Endothelial cell of umbilical vein (primary cell): ENCODE data around the gene IL33. TPM values are rescaled to one million over a fixed set of nuclear protein-coding genes. Genes with fewer than 3 reads are reported as not detected.

Experiments used
- BruUV-seq: library from RNA; stranded (reverse); fragments of 400-500 nt; replicated peaks from 2 replicates; lab custom pipeline; 2021; lab: Mats Ljungman, UMichigan
- CTCF ChIA-PET: fragments of 300-600, 350-600 bp; sonication (Branson Sonifier 250); formaldehyde crosslinking; loops from one replicate; lab custom pipeline; 2021; ENCODE audit warnings: antibody characterized with exemption, inconsistent platforms; lab: Charles Lee
- POLR2A ChIA-PET: fragments of 300-600, 350-600 bp; sonication (Branson Sonifier 250); formaldehyde crosslinking; loops from one replicate; lab custom pipeline; 2021; ENCODE audit warnings: antibody characterized with exemption, inconsistent platforms; lab: Charles Lee
- DNase-seq: peaks from one replicate; pipeline ENCODE4 v3.0.0-alpha.2; 2011; ENCODE audit warnings: low read depth, low spot score
- FAIRE-seq: peaks from 2 replicates; lab custom pipeline; 2011; peaks lifted over from hg19 to GRCh38; lab: Jason Lieb, UNC
- H2AFZ ChIP-seq: 2 replicates; pipeline ENCODE4 v1.6.0; 2012; ENCODE audit warnings: low read depth, low read length, control low read depth, inconsistent platforms
- H3K27ac ChIP-seq: 2 replicates; pipeline ENCODE4 v1.5.1; 2011; ENCODE audit warnings: low read depth, mild to moderate bottlenecking, control low read depth, low read length, moderate library complexity; ENCODE audit not compliant: insufficient read depth
- H3K27me3 ChIP-seq, 2 experiments: 2 replicates each; pipeline versions ENCODE4 v1.6.0 to v1.6.1; 2011; ENCODE audit warnings: low read length in 2 of 2, mixed read lengths in 1 of 2; ENCODE audit not compliant: control insufficient read depth in 2 of 2, insufficient read depth in 2 of 2
- H3K36me3 ChIP-seq, 2 experiments: 2 replicates in 1 of 2; 3 replicates in 1 of 2; pipeline ENCODE4 v1.5.1; 2011; ENCODE audit warnings: low read length in 2 of 2, mild to moderate bottlenecking in 1 of 2, moderate library complexity in 1 of 2; ENCODE audit not compliant: control insufficient read depth in 2 of 2, insufficient read depth in 2 of 2; ENCODE audit errors: extremely low read depth in 1 of 2
- H3K4me1 ChIP-seq: 3 replicates; pipeline ENCODE4 v1.5.1; 2011; ENCODE audit warnings: mild to moderate bottlenecking, low read length; ENCODE audit not compliant: control insufficient read depth, insufficient read depth; ENCODE audit errors: extremely low read depth
- H3K4me2 ChIP-seq: 2 replicates; pipeline ENCODE4 v1.6.1; 2011; ENCODE audit warnings: low read length, control low read depth, mixed read lengths; ENCODE audit not compliant: insufficient read depth
- H3K4me3 ChIP-seq, 3 experiments: fragments of 200-600 bp in 1 of 3; sonication (generic), shearing (Covaris generic) in 1 of 3; replicated peaks in 1 of 3; 2 replicates each; pipeline ENCODE4 v1.5.1; 2011 to 2016; ENCODE audit warnings: control low read depth in 3 of 3, low read length in 3 of 3, mild to moderate bottlenecking in 2 of 3, inconsistent platforms in 1 of 3, low read depth in 1 of 3, moderate library complexity in 1 of 3; ENCODE audit not compliant: insufficient read depth in 1 of 3
- H3K79me2 ChIP-seq: 2 replicates; pipeline ENCODE4 v1.6.0; 2012; ENCODE audit warnings: low read length, inconsistent platforms; ENCODE audit not compliant: control insufficient read depth, insufficient read depth
- H3K9ac ChIP-seq: replicated peaks from 2 replicates; pipeline ENCODE3; 2011; ENCODE audit warnings: low read length, control low read depth; ENCODE audit not compliant: insufficient read depth; ENCODE audit errors: extremely low read depth
- H3K9me1 ChIP-seq: replicated peaks from 3 replicates; pipeline ENCODE4 v1.6.0; 2011; ENCODE audit warnings: mild to moderate bottlenecking, low read length; ENCODE audit not compliant: control insufficient read depth, insufficient read depth; ENCODE audit errors: extremely low read depth
- H3K9me3 ChIP-seq: replicated peaks from 2 replicates; pipeline ENCODE4 v1.5.1; 2012; ENCODE audit warnings: low read length, inconsistent platforms; ENCODE audit not compliant: control insufficient read depth, insufficient read depth
- H4K20me1 ChIP-seq: replicated peaks from 2 replicates; pipeline ENCODE3; 2011; ENCODE audit warnings: mild to moderate bottlenecking, low read length; ENCODE audit not compliant: control insufficient read depth, insufficient read depth; ENCODE audit errors: extremely low read depth
- CTCF ChIP-seq, 2 donors: IDR thresholded peaks; 1 replicate in 1 of 2; 2 replicates in 1 of 2; pipeline ENCODE4 v1.5.1; 2011; ENCODE audit warnings: low read length in 2 of 2, mild to moderate bottlenecking in 2 of 2, moderate library complexity in 2 of 2, control low read depth in 1 of 2, inconsistent platforms in 1 of 2, low read depth in 1 of 2; ENCODE audit not compliant: insufficient read depth in 1 of 2; ENCODE audit errors: extremely low read depth in 1 of 2
- EZH2 ChIP-seq: IDR thresholded peaks from 2 replicates; pipeline ENCODE4 v1.6.1; 2012; ENCODE audit warnings: borderline replicate concordance, low read depth, mild to moderate bottlenecking, moderate library complexity, low read length, inconsistent platforms; ENCODE audit not compliant: severe bottlenecking
- FOS ChIP-seq: IDR thresholded peaks from 2 replicates; pipeline ENCODE4 v1.6.1; 2011; ENCODE audit warnings: mild to moderate bottlenecking, low read length, moderate library complexity, borderline replicate concordance; ENCODE audit not compliant: insufficient read depth
- GATA2 ChIP-seq: IDR thresholded peaks from 2 replicates; pipeline ENCODE4 v1.7.0; 2011; ENCODE audit warnings: low read depth, mild to moderate bottlenecking, moderate library complexity, mixed read lengths, low read length; ENCODE audit not compliant: insufficient read length, insufficient read depth
- JUN ChIP-seq: IDR thresholded peaks from 2 replicates; pipeline ENCODE4 v1.6.1; 2011; ENCODE audit warnings: borderline replicate concordance, low read depth; ENCODE audit not compliant: insufficient read length, insufficient read depth
- MAX ChIP-seq: IDR thresholded peaks from 2 replicates; pipeline ENCODE4 v1.6.1; 2011; ENCODE audit not compliant: insufficient read depth, insufficient read length
- MYC ChIP-seq: IDR thresholded peaks from one replicate; pipeline ENCODE4 v1.6.1; 2011; ENCODE audit warnings: mild to moderate bottlenecking, low read depth, low read length
- POLR2A ChIP-seq: IDR thresholded peaks from 2 replicates; pipeline ENCODE4 v1.6.1; 2012; ENCODE audit warnings: low read depth, mild to moderate bottlenecking, control low read depth, low read length
- POLR2AphosphoS5 ChIP-seq: IDR thresholded peaks from 2 replicates; pipeline ENCODE4 v1.6.1; 2012; ENCODE audit warnings: low read depth, mild to moderate bottlenecking, control low read depth, low read length, moderate library complexity; ENCODE audit not compliant: insufficient read depth
- dilution Hi-C: fragments of 300-500 bp; cut with MboI; formaldehyde crosslinking; loops from one replicate; pipeline ENCODE4 v1.15.0; 2019; ENCODE audit warnings: low sequenced_read_pairs; ENCODE audit not compliant: extremely low pct_ligation_motif_present
- intact Hi-C: fragments of 100-400 bp; cut with micrococcal nuclease; formaldehyde crosslinking; loops from one replicate; pipeline ENCODE4 v1.10.0; 2022
- polyA plus RNA-seq, 4 experiments: library from polyadenylated mRNA; depleted of rRNA in 3 of 4; stranded (reverse) in 3 of 4; unstranded in 1 of 4; fragments of >200 nt; gene quantifications; 2 replicates each; pipeline versions ENCODE4 v1.2.1 to v1.2.3, GENCODE V29; 2011 to 2012; ENCODE audit warnings: missing spikeins in 1 of 4
- total RNA-seq: library from RNA; stranded (reverse); gene quantifications from 2 replicates; pipeline ENCODE4 v1.2.3, GENCODE V29; 2021

The IL33 gene
- total and polyA plus RNA-seq, 2 donors (not counting 3 experiments of a cell fraction or from before 2014, with no cell fraction given), result 8.7 to 13.8 TPM

- BruUV-seq, result no TSS peak
- dilution Hi-C loops (no loop called here), intact Hi-C loops (no loop called here)
- CTCF ChIA-PET, result interaction anchor here (0.5 to 1.2 kb wide), 3 partner anchors 12 to 37 kb away, joined by 3 to 4 read pairs (median 3); no protein-coding TSS in a partner anchor
- Histone ChIP-seq H3K27me3 (peaks cover 1 to 2% of the 10 kb centered on the region in 2 experiments), H3K9ac (no peak overlapping the region), H3K4me3 (no peak overlapping the region), H3K79me2 (no peaks in the 10 kb centered on the region), H3K4me2 (no peak overlapping the region), H2AFZ (no peak overlapping the region), H3K27ac (no peak overlapping the region), H3K9me3 (no peaks in the 10 kb centered on the region), H3K9me1 (no peaks in the 10 kb centered on the region), H3K4me1 (no peaks in the 10 kb centered on the region), H4K20me1 (no peaks in the 10 kb centered on the region), H3K36me3 (no peaks in the 10 kb centered on the region)
- no peak for DNase-seq
- no peak for TF ChIP-seq MYC
- no peak for TF ChIP-seq FOS
- TF ChIP-seq MAX, result no peak
- no peak for TF ChIP-seq POLR2A
- no peak for TF ChIP-seq GATA2
- TF ChIP-seq EZH2, result no peak
- TF ChIP-seq JUN, result no peak
- no peak for TF ChIP-seq CTCF (IDR thresholded peaks at IDR 0.05; ENCODE audit: extremely low read depth in 1 of 2, insufficient read depth in 1 of 2, low read depth in 1 of 2, low read length in 2 of 2)
- TF ChIP-seq POLR2AphosphoS5, result no peak
- FAIRE-seq, result no peak
- POLR2A ChIA-PET, result no interaction called here
Observed at GRCh38 chr9:6268826-6269397, 53.3 kb downstream of the IL33 start.
